Activated CD8-positive, alpha-beta T cell treated with anti-CD3 and anti-CD28 coated beads for 36 hours (primary cell): ENCODE data around the gene ANKRD42. TPM values are rescaled to one million over a fixed set of nuclear protein-coding genes. Genes with fewer than 3 reads are reported as not detected.

Experiments used
- ATAC-seq: fragments of 200-7000 bp; cut with Tn5 transposase; one replicate; pipeline ENCODE4 v1.10.0; 2021; ENCODE audit warnings: mild to moderate bottlenecking, moderate library complexity
- CTCF ChIA-PET: fragments of 350-600 bp; sonication (Branson Sonifier 250); formaldehyde crosslinking; loops from one replicate; lab custom pipeline; 2021; ENCODE audit warnings: antibody characterized with exemption; lab: Charles Lee
- POLR2A ChIA-PET: fragments of 350-600 bp; sonication (Branson Sonifier 250); formaldehyde crosslinking; loops from one replicate; lab custom pipeline; 2021; ENCODE audit warnings: antibody characterized with exemption; lab: Charles Lee
- DNase-seq: peaks from one replicate; pipeline ENCODE4 v3.0.0-alpha.2; 2020
- H3K27ac Mint-ChIP-seq: one replicate; pipeline ENCODE4 v1.8.0; 2021; ENCODE audit warnings: mild to moderate bottlenecking, mixed read lengths
- H3K27me3 Mint-ChIP-seq: one replicate; pipeline ENCODE4 v1.8.0; 2021; ENCODE audit warnings: mixed read lengths
- H3K36me3 Mint-ChIP-seq: one replicate; pipeline ENCODE4 v1.8.0; 2021; ENCODE audit warnings: low read depth, mixed read lengths
- H3K4me1 Mint-ChIP-seq: one replicate; pipeline ENCODE4 v1.8.0; 2021; ENCODE audit warnings: low read depth, mixed read lengths
- H3K4me3 Mint-ChIP-seq: one replicate; pipeline ENCODE4 v1.8.0; 2021; ENCODE audit warnings: mild to moderate bottlenecking, moderate library complexity, mixed read lengths
- H3K9me3 Mint-ChIP-seq: one replicate; pipeline ENCODE4 v1.8.0; 2021; ENCODE audit warnings: mixed read lengths
- CTCF ChIP-seq: fragments of 200-600 bp; IDR thresholded peaks from one replicate; pipeline ENCODE4 v1.8.0; 2022; ENCODE audit warnings: antibody characterized with exemption, mild to moderate bottlenecking
- intact Hi-C: fragments of 100-400 bp; cut with micrococcal nuclease; formaldehyde crosslinking; loops from one replicate; pipeline ENCODE4 v1.10.0; 2022
- total RNA-seq, 2 experiments: library from RNA; stranded (reverse); gene quantifications; one replicate each; pipeline ENCODE4 v1.2.3, GENCODE V29; 2021

Gene ANKRD42
- total RNA-seq, 2 experiments from 2014 or later: 3.8 to 4.7 TPM

GRCh38 chr11:83185767-83186166 lies 7.7 kb upstream of the ANKRD42 start:
- CTCF ChIA-PET: no interaction called here
- intact Hi-C loops: no loop called here
- no peaks in the 10 kb centered on the region for H3K9me3 Mint-ChIP-seq

GRCh38 chr11:83187465-83187864 lies 6.0 kb upstream of the ANKRD42 start:
- DNase-seq: no peak
- H3K4me3 Mint-ChIP-seq: no peak overlapping the region
- peaks cover 13% of the 10 kb centered on the region for H3K4me1 Mint-ChIP-seq
- peaks cover 56% of the 10 kb centered on the region for H3K36me3 Mint-ChIP-seq
- H3K27me3 Mint-ChIP-seq: no peaks in the 10 kb centered on the region
- POLR2A ChIA-PET: interaction anchor here (0.9 to 1.2 kb wide), 3 partner anchors 9 to 287 kb away, joined by 3 read pairs; partner anchors contain the start of gene PRCP
- no peak for ATAC-seq
- intact Hi-C loops: no loop called here
- no peaks in the 10 kb centered on the region for H3K9me3 Mint-ChIP-seq
- H3K27ac Mint-ChIP-seq: peak overlapping the region; percentile 9
- TF ChIP-seq CTCF: no peak
- CTCF ChIA-PET: interaction anchor here (0.6 to 1.9 kb wide), 4 partner anchors 16 to 539 kb away, joined by 3 to 5 read pairs (median 4); no protein-coding TSS in a partner anchor

More at GRCh38 chr11:83185767-83186166, 7.7 kb upstream of the ANKRD42 start:
- DNase-seq (no peak), ATAC-seq (no peak)
- POLR2A ChIA-PET: no interaction called here
- Mint-ChIP-seq H3K36me3 (peaks cover 52% of the 10 kb centered on the region), H3K4me3 (no peak overlapping the region), H3K27ac (no peak overlapping the region), H3K4me1 (peaks cover 12% of the 10 kb centered on the region), H3K27me3 (no peaks in the 10 kb centered on the region)
- no peak for TF ChIP-seq CTCF

GRCh38 chr11:83191491-83191890 lies 2.0 kb upstream of the ANKRD42 start:
- intact Hi-C loops: loop anchor here (5.0 to 10.0 kb wide), 2 partner anchors 117 to 289 kb away; partner anchors contain the start of genes DDIAS, PRCP and RAB30
- H3K27me3 Mint-ChIP-seq: no peaks in the 10 kb centered on the region
- TF ChIP-seq CTCF: no peak
- peak overlapping the region; percentile 71 for H3K27ac Mint-ChIP-seq
- ChIA-PET POLR2A (no interaction called here), CTCF (no interaction called here)
- ATAC-seq (no peak), DNase-seq (no peak)
- H3K36me3 Mint-ChIP-seq: peaks cover 37% of the 10 kb centered on the region
- H3K9me3 Mint-ChIP-seq: no peaks in the 10 kb centered on the region
- peaks cover 31% of the 10 kb centered on the region for H3K4me1 Mint-ChIP-seq
- H3K4me3 Mint-ChIP-seq: peak overlapping the region; percentile 28

- no peaks in the 10 kb centered on the region for H3K9me3 Mint-ChIP-seq
- ATAC-seq (no peak), DNase-seq (no peak)
- peaks cover 36% of the 10 kb centered on the region for H3K4me1 Mint-ChIP-seq
- POLR2A ChIA-PET: no interaction called here
- TF ChIP-seq CTCF: no peak
- CTCF ChIA-PET: no interaction called here
- H3K36me3 Mint-ChIP-seq: peaks cover 33% of the 10 kb centered on the region
- peak overlapping the region; percentile 98 for H3K4me3 Mint-ChIP-seq
- H3K27me3 Mint-ChIP-seq: no peaks in the 10 kb centered on the region
- H3K27ac Mint-ChIP-seq: peak overlapping the region; percentile 99
- intact Hi-C loops: loop anchor here (5.0 to 10.0 kb wide), 2 partner anchors 117 to 290 kb away; partner anchors contain the start of genes DDIAS, PRCP and RAB30
Observed at GRCh38 chr11:83191986-83192385, 1.5 kb upstream of the ANKRD42 start.

- peak overlapping the region; percentile 99 for H3K27ac Mint-ChIP-seq
- H3K4me3 Mint-ChIP-seq: peak overlapping the region; percentile 98
- TF ChIP-seq CTCF: no peak
- no peak for ATAC-seq
- ChIA-PET CTCF (interaction anchor here (1.5 to 2.5 kb wide), 2 partner anchors 57 to 332 kb away, joined by 3 to 8 read pairs; no protein-coding TSS in a partner anchor), POLR2A (interaction anchor here (1.0 to 2.8 kb wide), 4 partner anchors 18 to 292 kb away, joined by 3 to 15 read pairs (median 6); partner anchors contain the start of genes DDIAS, PCF11 and PRCP)
- H3K9me3 Mint-ChIP-seq: no peaks in the 10 kb centered on the region
- H3K36me3 Mint-ChIP-seq: peaks cover 27% of the 10 kb centered on the region
- no peaks in the 10 kb centered on the region for H3K27me3 Mint-ChIP-seq
- peaks cover 38% of the 10 kb centered on the region for H3K4me1 Mint-ChIP-seq
- DNase-seq: no peak
- intact Hi-C loops: loop anchor here (5.0 to 10.0 kb wide), 2 partner anchors 118 to 290 kb away; partner anchors contain the start of genes DDIAS, PRCP and RAB30
Observed at GRCh38 chr11:83192606-83193245, 786 bp upstream of the ANKRD42 start.
